ENCODE data around the gene NUP205.

GRCh38 chr7:135672560-135673359 lies 115.0 kb downstream of the NUP205 start:
- TF ChIP-seq POLR2A (IDR thresholded peaks at IDR 0.05) (no peak), CTCF (IDR thresholded peaks at IDR 0.05) (peak; percentile 51 to 76 (median 60))
